GM23248 (cell line): ENCODE results near the gene ARHGAP26. TPM values are rescaled to one million over a fixed set of nuclear protein-coding genes. Genes with fewer than 3 reads are reported as not detected.

Experiments used
- DNase-seq: peaks from one replicate; pipeline ENCODE4 v3.0.0-alpha.2; 2015
- H2AFZ ChIP-seq: fragments of 200-600 bp; sonication (generic); 2 replicates; pipeline ENCODE4 v1.6.1; 2016; ENCODE audit warnings: antibody characterized with exemption
- H3F3A ChIP-seq: fragments of 200-600 bp; sonication (generic); 2 replicates; pipeline ENCODE4 v1.6.1; 2016; ENCODE audit warnings: mild to moderate bottlenecking, antibody characterized with exemption, mixed run types; ENCODE audit not compliant: insufficient read depth
- H3K27ac ChIP-seq: fragments of 200-600 bp; sonication (generic); 2 replicates; pipeline ENCODE4 v1.5.1; 2016; ENCODE audit warnings: mild to moderate bottlenecking
- H3K27me3 ChIP-seq: fragments of 200-600 bp; sonication (generic); replicated peaks from 2 replicates; pipeline ENCODE4 v1.6.1; 2016; ENCODE audit warnings: mild to moderate bottlenecking; ENCODE audit not compliant: insufficient read depth
- H3K36me3 ChIP-seq: fragments of 200-600 bp; sonication (generic); 2 replicates; pipeline ENCODE4 v1.6.1; 2016; ENCODE audit warnings: low read depth, mild to moderate bottlenecking
- H3K4me1 ChIP-seq: fragments of 200-600 bp; sonication (generic); 2 replicates; pipeline ENCODE4 v1.6.1; 2016; ENCODE audit warnings: mild to moderate bottlenecking; ENCODE audit not compliant: insufficient read depth
- H3K4me2 ChIP-seq: fragments of 200-600 bp; sonication (generic); one replicate; pipeline ENCODE4 v1.6.1; 2016; ENCODE audit warnings: mild to moderate bottlenecking; ENCODE audit not compliant: unreplicated experiment
- H3K4me3 ChIP-seq: fragments of 200-600 bp; sonication (generic); 2 replicates; pipeline ENCODE4 v1.5.1; 2016; ENCODE audit warnings: mild to moderate bottlenecking
- H3K79me2 ChIP-seq: fragments of 200-600 bp; sonication (generic); 2 replicates; pipeline ENCODE4 v1.6.1; 2016; ENCODE audit warnings: mild to moderate bottlenecking; ENCODE audit not compliant: insufficient read depth
- H3K9ac ChIP-seq: fragments of 200-600 bp; sonication (generic); 2 replicates; pipeline ENCODE4 v1.6.1; 2016; ENCODE audit warnings: mild to moderate bottlenecking
- H3K9me2 ChIP-seq: fragments of 200-600 bp; sonication (generic); 2 replicates; pipeline ENCODE4 v1.6.1; 2016; ENCODE audit warnings: mixed run types, mild to moderate bottlenecking, moderate library complexity; ENCODE audit not compliant: insufficient read depth
- H3K9me3 ChIP-seq: fragments of 200-600 bp; sonication (generic); one replicate; pipeline ENCODE4 v1.6.1; 2017; ENCODE audit warnings: low read depth
- H4K20me1 ChIP-seq: fragments of 200-600 bp; sonication (generic); 2 replicates; pipeline ENCODE4 v1.6.0; 2016; ENCODE audit not compliant: insufficient read depth
- EZH2 ChIP-seq: fragments of 200-600 bp; sonication (generic); IDR thresholded peaks from 2 replicates; pipeline ENCODE4 v1.6.1; 2018; ENCODE audit warnings: antibody characterized with exemption, mild to moderate bottlenecking; ENCODE audit not compliant: insufficient read depth, poor library complexity, severe bottlenecking
- EZH2phosphoT487 ChIP-seq: fragments of 200-600 bp; sonication (generic); IDR thresholded peaks from 2 replicates; pipeline ENCODE4 v1.6.1; 2018; ENCODE audit warnings: antibody characterized with exemption, moderate library complexity, mild to moderate bottlenecking, low read depth; ENCODE audit not compliant: insufficient read depth
- whole genome bisulfite sequencing, 2 experiments: methylation state at CpG; one replicate each; pipeline ENCODE4 v1.1.6; 2015 to 2017; ENCODE audit warnings: low lambda C conversion rate in 2 of 2, low coverage in 1 of 2; ENCODE audit errors: missing lambda C conversion rate in 2 of 2; 5-methylcytosine and 5-hydroxymethylcytosine counted together
- in situ Hi-C: fragments of 300-500 bp; cut with MboI; formaldehyde crosslinking; loops from 2 replicates; pipeline ENCODE4 v1.15.0; 2020
- polyA plus RNA-seq: library from polyadenylated mRNA; unstranded; fragments of >200 nt; fragmentation: Nextera tagmentation; extraction: Ambion mirVana; gene quantifications from 2 replicates; pipeline ENCODE4 v1.2.1, GENCODE V29; 2016
- total RNA-seq: library from RNA; depleted of rRNA; stranded (reverse); fragments of >200 nt; shearing (Covaris generic); gene quantifications from 2 replicates; pipeline ENCODE4 v1.2.3, GENCODE V29; 2014

Gene ARHGAP26
- total and polyA plus RNA-seq, 2 experiments from 2014 or later = 1.6 to 1.7 TPM

DNA sequence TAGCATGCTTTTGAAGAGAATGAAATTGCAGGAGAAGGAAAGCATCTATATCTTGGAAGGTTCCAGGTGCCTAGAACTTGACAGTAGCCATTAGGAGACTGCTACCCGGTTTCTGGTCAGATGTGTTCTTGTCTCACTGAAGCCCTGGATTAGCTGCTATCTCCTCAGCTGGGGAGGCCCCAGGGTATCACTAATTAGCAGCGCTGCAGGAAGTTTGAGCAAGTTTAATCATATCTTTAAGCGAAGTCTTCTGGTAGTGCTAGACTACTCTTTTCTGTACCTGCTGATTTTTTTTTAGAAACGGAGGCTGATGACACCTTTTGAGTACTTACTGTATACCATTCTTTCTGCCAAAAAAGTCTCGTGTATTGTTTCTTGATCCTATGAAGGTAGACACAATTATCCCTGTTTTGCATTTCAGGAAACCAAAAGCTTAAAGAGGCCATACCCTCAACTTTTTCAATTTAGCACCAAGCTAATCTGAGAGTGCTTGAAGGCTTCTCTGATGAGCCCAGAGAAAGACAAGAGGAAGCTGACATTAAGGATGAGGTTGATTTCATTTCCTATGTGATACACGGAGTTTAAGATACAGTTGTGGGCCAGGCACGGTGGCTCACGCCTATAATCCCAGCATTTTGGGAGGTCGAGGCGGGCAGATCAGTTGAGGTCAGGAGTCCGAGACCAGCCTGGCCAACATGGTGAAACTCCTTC lies 201.3 kb downstream of the ARHGAP26 start:
- Histone ChIP-seq H3F3A (peaks cover under 1% of the 10 kb centered on the region; the same call in 1 of the 2 replicates), H2AFZ (no peak overlapping the region), H3K4me2 (no peak overlapping the region), H3K9ac (no peak overlapping the region), H3K27ac (no peak overlapping the region), H3K4me3 (no peak overlapping the region), H3K36me3 (no peaks in the 10 kb centered on the region), H3K9me3 (no peaks in the 10 kb centered on the region), H3K9me2 (no peaks in the 10 kb centered on the region), H3K4me1 (no peaks in the 10 kb centered on the region), H3K79me2 (no peaks in the 10 kb centered on the region), H4K20me1 (no peaks in the 10 kb centered on the region), H3K27me3 (no peaks in the 10 kb centered on the region)
- DNase-seq = no peak
- in situ Hi-C loops = no loop called here
- no peak for TF ChIP-seq EZH2phosphoT487
- TF ChIP-seq EZH2 = no peak
- WGBS, 2 experiments = 89 to 94% methylated on average over 11 of the region's 11 CpGs

DNA sequence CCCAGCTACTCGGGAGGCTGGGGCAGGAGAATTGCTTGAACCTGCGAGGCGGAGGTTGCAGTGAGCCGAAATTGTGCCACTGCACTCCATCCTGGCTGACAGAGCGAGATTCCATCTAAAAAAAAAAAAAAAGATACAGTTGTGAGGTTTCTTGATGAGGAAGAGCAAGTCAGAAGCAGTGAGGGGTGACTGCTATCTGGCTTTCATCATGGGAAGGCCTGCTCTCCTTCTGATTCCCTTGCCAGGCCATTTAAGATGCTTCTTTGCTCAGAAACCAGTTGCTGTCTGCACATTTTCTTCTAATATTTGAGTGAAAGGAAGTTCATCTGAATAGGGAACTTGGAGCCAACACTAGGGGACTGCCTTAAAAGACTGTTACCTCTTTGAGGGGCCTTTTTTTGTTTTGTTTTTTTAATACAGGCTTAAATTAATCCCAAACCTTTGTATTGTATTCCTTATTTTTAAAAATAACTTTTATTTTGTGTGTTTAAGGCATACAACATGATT lies 201.9 kb downstream of the ARHGAP26 start:
- H3K9me2 ChIP-seq = no peaks in the 10 kb centered on the region
- WGBS, 2 experiments = 96 to 98% methylated on average over 5 of the region's 5 CpGs
- H3K9me3 ChIP-seq = no peaks in the 10 kb centered on the region
- no peaks in the 10 kb centered on the region for H3K27me3 ChIP-seq
- H3F3A ChIP-seq = peaks cover 7% of the 10 kb centered on the region; the same call in 1 of the 2 replicates
- H4K20me1 ChIP-seq = no peaks in the 10 kb centered on the region
- no peak overlapping the region for H3K4me3 ChIP-seq
- no peak for TF ChIP-seq EZH2phosphoT487
- no peak for TF ChIP-seq EZH2
- H3K4me2 ChIP-seq = no peak overlapping the region
- H3K36me3 ChIP-seq = no peaks in the 10 kb centered on the region
- no peak for DNase-seq
- peaks cover 3% of the 10 kb centered on the region; the same call in 1 of the 2 replicates for H3K4me1 ChIP-seq
- no peaks in the 10 kb centered on the region for H3K79me2 ChIP-seq
- H2AFZ ChIP-seq = no peak overlapping the region
- no peak overlapping the region for H3K27ac ChIP-seq
- in situ Hi-C loops = no loop called here
- H3K9ac ChIP-seq = no peak overlapping the region

DNA sequence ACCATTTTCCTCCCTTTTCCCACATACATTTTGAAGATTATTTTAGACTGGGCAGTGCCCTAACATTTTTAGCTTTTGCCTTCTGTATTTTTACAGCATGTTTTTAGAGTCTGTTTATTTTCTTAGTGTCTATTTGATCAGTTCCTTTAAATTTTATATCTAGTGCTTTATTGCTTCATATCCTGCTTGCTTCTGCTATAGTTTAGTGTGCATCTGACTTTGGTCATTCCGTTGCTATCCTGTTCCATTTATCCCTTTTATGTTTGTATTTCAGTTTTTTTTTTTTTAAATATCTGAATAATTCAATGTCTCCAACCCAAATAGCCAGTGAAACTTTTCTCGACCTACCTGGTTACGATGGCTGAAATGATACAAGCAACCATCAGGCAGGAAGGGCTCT lies 203.8 kb downstream of the ARHGAP26 start:
- Histone ChIP-seq H3K4me2 (no peak overlapping the region), H3K4me1 (peaks cover 19% of the 10 kb centered on the region), H3K9ac (no peak overlapping the region), H2AFZ (no peak overlapping the region), H3K27ac (no peak overlapping the region), H3K4me3 (no peak overlapping the region), H3F3A (peaks cover 20% of the 10 kb centered on the region), H3K27me3 (no peaks in the 10 kb centered on the region), H3K36me3 (no peaks in the 10 kb centered on the region), H3K9me3 (no peaks in the 10 kb centered on the region), H3K79me2 (no peaks in the 10 kb centered on the region), H3K9me2 (no peaks in the 10 kb centered on the region), H4K20me1 (no peaks in the 10 kb centered on the region)
- 84 to 86% methylated on average over 3 of the region's 3 CpGs for WGBS, 2 experiments
- in situ Hi-C loops = no loop called here
- TF ChIP-seq EZH2phosphoT487 = no peak
- TF ChIP-seq EZH2 = no peak
- DNase-seq = no peak

GRCh38 chr5:142974409-142974808 lies 204.2 kb downstream of the ARHGAP26 start:
- Histone ChIP-seq H3K9ac (no peak overlapping the region), H4K20me1 (no peaks in the 10 kb centered on the region), H3K79me2 (no peaks in the 10 kb centered on the region), H3K4me2 (no peak overlapping the region), H3K4me3 (no peak overlapping the region), H3K9me3 (no peaks in the 10 kb centered on the region), H3K27me3 (no peaks in the 10 kb centered on the region), H3K9me2 (no peaks in the 10 kb centered on the region), H3K4me1 (peaks cover 20% of the 10 kb centered on the region), H3K36me3 (no peaks in the 10 kb centered on the region), H2AFZ (no peak overlapping the region), H3F3A (peaks cover 20% of the 10 kb centered on the region), H3K27ac (no peak overlapping the region)
- WGBS, 2 experiments = 71 to 74% methylated on average over 4 of the region's 4 CpGs
- in situ Hi-C loops = no loop called here
- TF ChIP-seq EZH2phosphoT487 = no peak
- TF ChIP-seq EZH2 = no peak
- no peak for DNase-seq
